Measurements from ENCODE around the gene PIAS2.

The PIAS2 gene

GRCh38 chr18:46759890-46760289 is 157.4 kb downstream of the PIAS2 start:
- no peak for DNase-seq

DNA sequence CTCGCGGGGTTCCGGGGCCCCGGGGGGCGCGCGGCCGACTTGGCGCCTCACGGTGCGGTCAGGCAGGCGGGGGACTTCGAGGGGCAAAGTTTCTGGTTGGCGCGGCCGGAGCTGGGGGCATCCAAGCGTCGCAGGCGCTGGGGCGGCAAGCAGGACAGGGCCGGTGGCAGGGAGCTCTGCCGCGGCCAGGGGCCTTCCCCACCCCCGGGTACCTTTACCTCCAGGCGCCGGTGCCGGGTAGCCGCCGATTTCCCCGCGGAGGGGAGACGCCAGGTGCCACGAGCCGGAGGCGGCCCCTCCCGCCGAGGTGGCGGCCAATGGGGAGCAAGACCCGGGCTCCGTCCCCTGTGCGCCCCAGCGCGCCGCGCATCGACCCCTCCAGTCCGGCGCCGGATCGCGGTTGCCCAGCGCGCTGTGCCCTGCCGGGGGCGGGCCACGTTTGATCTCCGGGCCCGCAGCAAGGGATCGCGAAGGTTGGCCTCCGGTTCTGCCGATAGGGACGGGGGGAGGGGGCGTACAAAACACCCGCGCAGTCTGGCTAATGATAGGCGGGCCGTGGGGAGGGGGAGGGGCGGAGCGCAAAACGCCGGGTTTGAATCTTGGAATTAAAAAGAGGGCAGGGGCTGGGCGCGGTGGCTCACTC is 160.6 kb downstream of the PIAS2 start, which contains the start of gene ST8SIA5:
ST8SIA5 (minus strand) TSS at position 495 of the 643 bp plus-strand sequence. CDS start 545 bp downstream, outside the sequence.
- no peak for DNase-seq

- no peak for DNase-seq
These were observed 161.2 kb downstream of the PIAS2 start for GRCh38 chr18:46756025-46756558.

GRCh38 chr18:46755315-46756024 is 161.8 kb downstream of the PIAS2 start:
- DNase-seq, result no peak

DNA sequence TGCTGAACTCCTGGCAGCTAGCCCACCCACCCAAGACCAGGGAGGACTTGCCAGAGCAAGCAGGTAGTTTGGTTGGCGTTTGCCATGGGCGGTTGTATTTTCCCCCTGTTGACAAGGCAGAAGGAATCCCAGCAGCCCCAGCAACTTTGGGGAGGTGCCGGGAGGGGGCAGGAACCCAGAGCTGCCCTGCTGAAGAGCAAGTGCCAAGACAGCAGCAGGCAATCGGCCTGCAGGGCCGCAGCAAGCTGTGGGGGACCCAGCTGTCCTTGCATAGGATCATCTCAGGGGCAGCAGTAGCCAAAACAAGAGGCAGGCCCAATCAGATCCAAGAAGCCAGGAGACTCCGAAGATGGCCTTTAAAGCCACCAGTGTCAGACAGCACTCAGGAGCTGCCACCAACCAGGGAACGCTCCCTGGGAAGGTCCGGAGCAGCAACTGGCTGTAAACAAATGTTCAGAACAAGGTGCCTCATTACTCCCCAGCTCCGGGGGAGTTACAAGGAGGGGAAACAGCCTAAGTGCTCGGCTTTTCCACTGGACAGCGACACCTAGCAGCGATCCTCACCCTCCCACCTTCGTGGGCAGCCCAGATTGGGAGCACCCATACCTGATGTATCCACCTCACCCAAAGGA is 162.5 kb downstream of the PIAS2 start:
- no peak for DNase-seq

DNA sequence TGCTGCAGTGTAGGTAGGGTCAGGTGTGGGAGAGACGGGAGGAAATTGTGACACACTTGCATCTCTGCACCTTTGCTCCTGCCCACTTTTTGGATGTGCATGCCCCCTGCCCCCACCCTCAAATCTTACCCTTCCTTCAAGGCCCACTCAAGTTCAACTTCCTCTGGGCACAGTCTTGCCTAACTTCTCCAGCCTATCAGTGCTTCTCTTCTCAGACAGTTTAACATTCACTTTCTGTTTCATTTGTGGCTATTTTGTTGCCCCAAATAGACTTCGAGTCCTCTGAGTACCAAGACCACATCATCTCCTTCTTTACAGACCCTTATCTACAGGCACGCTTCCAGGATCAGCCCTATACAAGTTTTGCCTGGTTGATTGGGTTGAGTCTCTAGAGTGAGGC is 163.1 kb downstream of the PIAS2 start:
- no peak for DNase-seq
